H1 (cell line): ENCODE measurements around the gene TLE4. TPM values are rescaled to one million over a fixed set of nuclear protein-coding genes. Genes with fewer than 3 reads are reported as not detected.

Experiments used
- CTCF ChIA-PET: fragments of 300-600 bp; sonication (Branson Sonifier 250); formaldehyde crosslinking; loops from one replicate; lab custom pipeline; 2021; ENCODE audit not compliant: partially characterized antibody; lab: Charles Lee
- POLR2A ChIA-PET: fragments of 300-600 bp; sonication (Branson Sonifier 250); formaldehyde crosslinking; loops from one replicate; lab custom pipeline; 2021; ENCODE audit warnings: inconsistent platforms; ENCODE audit not compliant: partially characterized antibody; lab: Charles Lee
- DNase-seq, 2 experiments: peaks; one replicate each; pipeline versions ENCODE4 v3.0.0 to v3.0.0-alpha.2; 2010 to 2022; ENCODE audit warnings: low spot score in 2 of 2, low read depth in 1 of 2, mixed read lengths in 1 of 2
- FAIRE-seq: peaks from 2 replicates; lab custom pipeline; 2011; peaks lifted over from hg19 to GRCh38; lab: Jason Lieb, UNC
- H2AFZ ChIP-seq: 2 replicates; pipeline ENCODE4 v1.8.1; 2012; ENCODE audit warnings: low read length, inconsistent platforms
- H2AK5ac ChIP-seq: 2 replicates; pipeline ENCODE4 v1.6.1; 2013; ENCODE audit warnings: low read depth, low read length
- H2BK120ac ChIP-seq: replicated peaks from 2 replicates; pipeline ENCODE3; 2013; ENCODE audit warnings: low read depth, low read length, inconsistent platforms
- H2BK12ac ChIP-seq: 2 replicates; pipeline ENCODE4 v1.6.1; 2013; ENCODE audit warnings: low read depth, low read length
- H2BK15ac ChIP-seq: 2 replicates; pipeline ENCODE4 v1.6.1; 2013; ENCODE audit warnings: low read length
- H2BK20ac ChIP-seq: 2 replicates; pipeline ENCODE4 v1.6.1; 2013; ENCODE audit warnings: low read length
- H2BK5ac ChIP-seq: 2 replicates; pipeline ENCODE4 v1.6.1; 2013; ENCODE audit warnings: low read depth, low read length
- H3K14ac ChIP-seq: 2 replicates; pipeline ENCODE4 v1.6.1; 2013; ENCODE audit warnings: inconsistent platforms; ENCODE audit not compliant: insufficient read length
- H3K18ac ChIP-seq: 2 replicates; pipeline ENCODE4 v1.6.1; 2013; ENCODE audit warnings: low read length; ENCODE audit errors: extremely low read depth
- H3K23ac ChIP-seq: 2 replicates; pipeline ENCODE4 v1.6.1; 2013; ENCODE audit warnings: inconsistent platforms; ENCODE audit not compliant: insufficient read length
- H3K23me2 ChIP-seq: 2 replicates; pipeline ENCODE4 v1.6.1; 2013; ENCODE audit warnings: low read depth, low read length
- H3K27ac ChIP-seq: 2 replicates; pipeline ENCODE4 v1.6.1; 2011; ENCODE audit warnings: low read depth, low read length, inconsistent platforms
- H3K27me3 ChIP-seq, 4 experiments: replicated peaks in 1 of 4; 1 replicate in 1 of 4; 2 replicates in 3 of 4; pipeline versions ENCODE4 v1.6.1 to v1.8.1; 2011 to 2013; ENCODE audit warnings: low read length in 3 of 4, mild to moderate bottlenecking in 3 of 4, inconsistent platforms in 2 of 4, mixed read lengths in 2 of 4, moderate library complexity in 1 of 4; ENCODE audit not compliant: control insufficient read depth in 3 of 4, insufficient read depth in 3 of 4; ENCODE audit errors: extremely low read depth in 1 of 4
- H3K36me3 ChIP-seq, 4 experiments: 2 replicates each; pipeline versions ENCODE4 v1.6.1 to v1.8.1; 2011 to 2013; ENCODE audit warnings: mild to moderate bottlenecking in 4 of 4, low read length in 3 of 4, moderate library complexity in 2 of 4, control low read depth in 1 of 4, inconsistent platforms in 1 of 4; ENCODE audit not compliant: insufficient read depth in 4 of 4, control insufficient read depth in 2 of 4
- H3K4ac ChIP-seq: replicated peaks from 2 replicates; pipeline ENCODE3; 2013; ENCODE audit warnings: low read length, low read depth, mixed read lengths, inconsistent platforms; ENCODE audit not compliant: insufficient read length
- H3K4me1 ChIP-seq, 4 experiments: replicated peaks in 1 of 4; 1 replicate in 1 of 4; 2 replicates in 3 of 4; pipeline versions ENCODE4 v1.6.1 to v1.8.1; 2011 to 2013; ENCODE audit warnings: low read length in 3 of 4, inconsistent platforms in 2 of 4, mixed read lengths in 1 of 4; ENCODE audit not compliant: insufficient read depth in 4 of 4, control insufficient read depth in 3 of 4
- H3K4me2 ChIP-seq, 2 experiments: 2 replicates each; pipeline versions ENCODE4 v1.6.1 to v1.8.1; 2011 to 2013; ENCODE audit warnings: low read depth in 2 of 2, low read length in 2 of 2, control low read depth in 1 of 2, inconsistent platforms in 1 of 2, mild to moderate bottlenecking in 1 of 2; ENCODE audit not compliant: insufficient read depth in 1 of 2
- H3K4me3 ChIP-seq, 4 experiments: fragments of 200-600, 300-600 bp in 1 of 4; sonication (generic), shearing (Covaris generic), sonication (Bioruptor Twin) in 1 of 4; 2 replicates each; pipeline versions ENCODE4 v1.5.1 to v1.8.1; 2011 to 2016; ENCODE audit warnings: low read length in 4 of 4, low read depth in 3 of 4, control low read depth in 2 of 4, inconsistent platforms in 2 of 4, mild to moderate bottlenecking in 2 of 4, mixed read lengths in 1 of 4, moderate library complexity in 1 of 4; ENCODE audit not compliant: insufficient read depth in 2 of 4; ENCODE audit errors: extremely low read depth in 1 of 4
- H3K56ac ChIP-seq: replicated peaks from 2 replicates; pipeline ENCODE3; 2013; ENCODE audit warnings: low read depth, mild to moderate bottlenecking, mixed read lengths, low read length, inconsistent platforms; ENCODE audit not compliant: insufficient read length
- H3K79me1 ChIP-seq: 2 replicates; pipeline ENCODE4 v1.6.1; 2013; ENCODE audit warnings: low read depth, low read length, control low read depth
- H3K79me2 ChIP-seq, 2 experiments: 2 replicates each; pipeline versions ENCODE4 v1.6.1 to v1.8.1; 2012 to 2013; ENCODE audit warnings: low read length in 2 of 2, mild to moderate bottlenecking in 2 of 2, inconsistent platforms in 1 of 2; ENCODE audit not compliant: insufficient read depth in 2 of 2, control insufficient read depth in 1 of 2
- H3K9ac ChIP-seq, 4 experiments: replicated peaks in 1 of 4; 1 replicate in 1 of 4; 2 replicates in 3 of 4; pipeline versions ENCODE4 v1.6.1 to v1.8.1; 2011 to 2013; ENCODE audit warnings: low read depth in 3 of 4, low read length in 3 of 4, control low read depth in 2 of 4, mild to moderate bottlenecking in 2 of 4, moderate library complexity in 2 of 4, inconsistent platforms in 1 of 4; ENCODE audit errors: extremely low read depth in 1 of 4
- H3K9me3 ChIP-seq, 2 experiments: 2 replicates each; pipeline versions ENCODE4 v1.6.1 to v1.8.1; 2012 to 2013; ENCODE audit warnings: mild to moderate bottlenecking in 2 of 2, moderate library complexity in 2 of 2, control low read depth in 1 of 2, inconsistent platforms in 1 of 2, low read depth in 1 of 2, low read length in 1 of 2, mixed read lengths in 1 of 2; ENCODE audit not compliant: insufficient read depth in 2 of 2
- H4K20me1 ChIP-seq, 2 experiments: replicated peaks in 1 of 2; 2 replicates each; pipeline versions ENCODE3 to v1.8.1; 2011 to 2013; ENCODE audit warnings: inconsistent platforms in 2 of 2, low read length in 2 of 2, mild to moderate bottlenecking in 1 of 2; ENCODE audit not compliant: insufficient read depth in 2 of 2, control insufficient read depth in 1 of 2
- H4K5ac ChIP-seq: 2 replicates; pipeline ENCODE4 v1.6.1; 2013; ENCODE audit warnings: low read length, low read depth, mixed read lengths, inconsistent platforms; ENCODE audit not compliant: insufficient read length
- H4K8ac ChIP-seq: 2 replicates; pipeline ENCODE4 v1.8.0; 2013; ENCODE audit warnings: mild to moderate bottlenecking, moderate library complexity, low read length, inconsistent platforms; ENCODE audit not compliant: insufficient read depth; ENCODE audit errors: extremely low read depth
- H4K91ac ChIP-seq: replicated peaks from 2 replicates; pipeline ENCODE3; 2013; ENCODE audit warnings: low read length, mixed read lengths, inconsistent platforms; ENCODE audit not compliant: insufficient read length
- ASH2L ChIP-seq: fragments of 200-600, 300-600 bp; sonication (generic); IDR thresholded peaks from one replicate; pipeline ENCODE4 v1.7.1; 2017; ENCODE audit warnings: low read length
- BCL11A ChIP-seq, 2 experiments: IDR thresholded peaks; one replicate each; pipeline ENCODE4 v1.6.1; 2011; ENCODE audit warnings: low read depth in 2 of 2, low read length in 2 of 2, mild to moderate bottlenecking in 2 of 2
- BRCA1 ChIP-seq: IDR thresholded peaks from 2 replicates; pipeline ENCODE4 v1.6.1; 2012; ENCODE audit warnings: low read depth, low read length, improper control_type of control experiment
- CHD1 ChIP-seq: IDR thresholded peaks from 2 replicates; pipeline ENCODE4 v1.6.1; 2012; ENCODE audit warnings: low read depth, low read length, improper control_type of control experiment
- CTBP2 ChIP-seq: IDR thresholded peaks from 2 replicates; pipeline ENCODE4 v1.7.0; 2011; ENCODE audit warnings: borderline replicate concordance, mild to moderate bottlenecking, moderate library complexity, mixed read lengths, low read length; ENCODE audit not compliant: insufficient read depth, insufficient read length
- EZH2 ChIP-seq: fragments of 200-600 bp; sonication (generic); IDR thresholded peaks from 2 replicates; pipeline ENCODE4 v1.7.1; 2012; ENCODE audit warnings: low read depth, mild to moderate bottlenecking, moderate library complexity, low read length, inconsistent platforms; ENCODE audit not compliant: severe bottlenecking
- KDM1A ChIP-seq: fragments of 200-600, 300-600 bp; sonication (generic); IDR thresholded peaks from 2 replicates; pipeline ENCODE4 v1.7.1; 2016; ENCODE audit warnings: mild to moderate bottlenecking, low read length, borderline replicate concordance
- POLR2A ChIP-seq, 2 experiments: IDR thresholded peaks; 1 replicate in 1 of 2; 2 replicates in 1 of 2; pipeline ENCODE4 v1.6.1; 2011; ENCODE audit warnings: low read depth in 2 of 2, low read length in 2 of 2, mild to moderate bottlenecking in 2 of 2; ENCODE audit errors: control extremely low read depth in 1 of 2
- SIRT6 ChIP-seq: IDR thresholded peaks from one replicate; pipeline ENCODE4 v1.7.1; 2012; ENCODE audit warnings: low read length, inconsistent platforms
- TAF7 ChIP-seq: optimal IDR thresholded peaks from 2 replicates; pipeline ENCODE3; 2011; ENCODE audit warnings: low read depth, mild to moderate bottlenecking, inconsistent platforms, low read length, moderate library complexity, borderline replicate concordance
- TBP ChIP-seq: IDR thresholded peaks from 2 replicates; pipeline ENCODE4 v1.6.1; 2011; ENCODE audit warnings: low read depth, low read length, improper control_type of control experiment
- TEAD4 ChIP-seq: IDR thresholded peaks from 2 replicates; pipeline ENCODE4 v1.6.1; 2012; ENCODE audit warnings: low read depth, low read length, inconsistent platforms, mixed read lengths
- WGBS, 2 experiments: shearing (Covaris generic) in 1 of 2; methylation state at CpG; one replicate each; pipeline versions ENCODE4 v1.1.6 to v1.1.7; 2013 to 2015; ENCODE audit warnings: low lambda C conversion rate in 2 of 2, mixed read lengths in 2 of 2, inconsistent platforms in 1 of 2, low coverage in 1 of 2, missing lambda C conversion rate in 1 of 2; ENCODE audit not compliant: insufficient replicate concordance in 2 of 2, insufficient coverage in 1 of 2, insufficient read length in 1 of 2; ENCODE audit errors: extremely low coverage in 1 of 2, missing lambda C conversion rate in 1 of 2; 5-methylcytosine and 5-hydroxymethylcytosine counted together
- polyA plus RNA-seq, 7 experiments: library from polyadenylated mRNA; depleted of rRNA in 3 of 7; stranded (reverse) in 5 of 7; unstranded in 2 of 7; fragments of >200 nt in 5 of 7; fragments of 200-250 nt in 2 of 7; gene quantifications; 1 replicate in 5 of 7; 2 replicates in 1 of 7; 4 replicates in 1 of 7; pipeline versions ENCODE4 v1.2.1 to v1.2.3, GENCODE V29; 2011 to 2013; ENCODE audit warnings: missing spikeins in 2 of 7, mixed read lengths in 2 of 7
- total RNA-seq: library from RNA; stranded (reverse); fragmentation: NEBNext Ultra II Directional; extraction: Animal tissue kit (Norgen Biotek cat#: 25700); gene quantifications from 2 replicates; pipeline ENCODE4 v1.2.1, GENCODE V29; 2021
- TF ChIP-seq, protein P1 (sequence below): IDR thresholded peaks from 2 replicates; pipeline ENCODE4 v1.6.1; 2011; ENCODE audit warnings: low read length, improper control_type of control experiment

TLE4 gene
- total and polyA plus RNA-seq, 2 of the 8 experiments (the other 6 are each of a cell fraction or from before 2014, with no cell fraction given) = 32.4 to 36.9 TPM

- H3K4me2 ChIP-seq = no peak overlapping the region
- H3K27me3 ChIP-seq = no peaks in the 10 kb centered on the region
- no peak overlapping the region for H4K91ac ChIP-seq
- no peak overlapping the region for H2BK120ac ChIP-seq
- no peak overlapping the region for H3K4me3 ChIP-seq
- H3K4me1 ChIP-seq = peaks cover 0 to 15% (median 8%) of the 10 kb centered on the region in 4 experiments; a peak in 4 of 7 replicates
- DNase-seq (no peak), FAIRE-seq (no peak)
- H3K23ac ChIP-seq = no peak overlapping the region
- H3K14ac ChIP-seq = no peak overlapping the region
- H2BK5ac ChIP-seq = no peak overlapping the region
- H3K18ac ChIP-seq = no peak overlapping the region
- no peak overlapping the region for H2AK5ac ChIP-seq
- peaks cover 5% of the 10 kb centered on the region; the same call in 1 of the 2 replicates for H3K79me1 ChIP-seq
- H3K9ac ChIP-seq = no peak overlapping the region
- no peak overlapping the region for H4K8ac ChIP-seq
- peaks cover 0 to 2% (median 0%) of the 10 kb centered on the region in 4 experiments; a peak in 2 of 8 replicates for H3K36me3 ChIP-seq
- no peak overlapping the region for H2AFZ ChIP-seq
- H3K56ac ChIP-seq = no peak overlapping the region
- H4K5ac ChIP-seq = no peak overlapping the region
- ChIA-PET CTCF (interaction anchor here (1.1 kb wide), 1 partner anchor 9 kb away, joined by 3 read pairs; no protein-coding TSS in a partner anchor), POLR2A (interaction anchor here (0.6 to 1.5 kb wide), 3 partner anchors 17 to 1149 kb away, joined by 3 to 5 read pairs (median 3); partner anchors contain the start of gene TLE4)
- no peak overlapping the region for H2BK20ac ChIP-seq
- H3K27ac ChIP-seq = no peak overlapping the region
- WGBS, 2 experiments = 81% methylated on average over 5 of the region's 5 CpGs; no CpG with 5 or more reads in 1 of the 2 experiments
- no peak overlapping the region for H2BK12ac ChIP-seq
- H3K9me3 ChIP-seq = no peaks in the 10 kb centered on the region
- H3K4ac ChIP-seq = no peak overlapping the region
- H3K23me2 ChIP-seq = no peaks in the 10 kb centered on the region
- no peak overlapping the region for H2BK15ac ChIP-seq
- H3K79me2 ChIP-seq = peaks cover 0 to 67% of the 10 kb centered on the region in 2 experiments; a peak in 2 of 4 replicates
- H4K20me1 ChIP-seq = peaks cover 0 to 3% of the 10 kb centered on the region in 2 experiments
- TF ChIP-seq POLR2A (IDR thresholded peaks at IDR 0.05; ENCODE audit: control extremely low read depth in 1 of 2, low read depth in 2 of 2, low read length in 2 of 2) = no peak
- no peak for TF ChIP-seq TAF7
- TF ChIP-seq BRCA1 = no peak
- TF ChIP-seq TEAD4 = no peak
- no peak for TF ChIP-seq SIRT6
- no peak for TF ChIP-seq EZH2
- no peak for TF ChIP-seq KDM1A
- no peak for TF ChIP-seq ASH2L
- no peak for TF ChIP-seq CTBP2
- TF ChIP-seq, protein P1, sequence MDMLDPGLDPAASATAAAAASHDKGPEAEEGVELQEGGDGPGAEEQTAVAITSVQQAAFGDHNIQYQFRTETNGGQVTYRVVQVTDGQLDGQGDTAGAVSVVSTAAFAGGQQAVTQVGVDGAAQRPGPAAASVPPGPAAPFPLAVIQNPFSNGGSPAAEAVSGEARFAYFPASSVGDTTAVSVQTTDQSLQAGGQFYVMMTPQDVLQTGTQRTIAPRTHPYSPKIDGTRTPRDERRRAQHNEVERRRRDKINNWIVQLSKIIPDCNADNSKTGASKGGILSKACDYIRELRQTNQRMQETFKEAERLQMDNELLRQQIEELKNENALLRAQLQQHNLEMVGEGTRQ = no peak
- no peak for TF ChIP-seq CHD1
- no peak for TF ChIP-seq TBP
- no peak for TF ChIP-seq BCL11A (IDR thresholded peaks at IDR 0.05; ENCODE audit: low read depth in 2 of 2, low read length in 2 of 2)
Observed at GRCh38 chr9:79610019-79610631, 38.4 kb downstream of the TLE4 start.
